ENCODE measurements around the gene INAFM2.

- TF ChIP-seq, protein P1, sequence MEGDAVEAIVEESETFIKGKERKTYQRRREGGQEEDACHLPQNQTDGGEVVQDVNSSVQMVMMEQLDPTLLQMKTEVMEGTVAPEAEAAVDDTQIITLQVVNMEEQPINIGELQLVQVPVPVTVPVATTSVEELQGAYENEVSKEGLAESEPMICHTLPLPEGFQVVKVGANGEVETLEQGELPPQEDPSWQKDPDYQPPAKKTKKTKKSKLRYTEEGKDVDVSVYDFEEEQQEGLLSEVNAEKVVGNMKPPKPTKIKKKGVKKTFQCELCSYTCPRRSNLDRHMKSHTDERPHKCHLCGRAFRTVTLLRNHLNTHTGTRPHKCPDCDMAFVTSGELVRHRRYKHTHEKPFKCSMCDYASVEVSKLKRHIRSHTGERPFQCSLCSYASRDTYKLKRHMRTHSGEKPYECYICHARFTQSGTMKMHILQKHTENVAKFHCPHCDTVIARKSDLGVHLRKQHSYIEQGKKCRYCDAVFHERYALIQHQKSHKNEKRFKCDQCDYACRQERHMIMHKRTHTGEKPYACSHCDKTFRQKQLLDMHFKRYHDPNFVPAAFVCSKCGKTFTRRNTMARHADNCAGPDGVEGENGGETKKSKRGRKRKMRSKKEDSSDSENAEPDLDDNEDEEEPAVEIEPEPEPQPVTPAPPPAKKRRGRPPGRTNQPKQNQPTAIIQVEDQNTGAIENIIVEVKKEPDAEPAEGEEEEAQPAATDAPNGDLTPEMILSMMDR (IDR thresholded peaks at IDR 0.05; ENCODE audit: poor library complexity) = no peak
- no peak for TF ChIP-seq EZH2phosphoT487 (IDR thresholded peaks at IDR 0.05; ENCODE audit: low read depth, severe bottlenecking, unreplicated experiment)
Observed at GRCh38 chr15:40282869-40283614, 40.5 kb upstream of the INAFM2 start, which contains the start of gene ANKRD63.

All from hepatocyte (in vitro differentiated cells).